Measurements from ENCODE around the gene AP3B2.

Gene AP3B2

DNA sequence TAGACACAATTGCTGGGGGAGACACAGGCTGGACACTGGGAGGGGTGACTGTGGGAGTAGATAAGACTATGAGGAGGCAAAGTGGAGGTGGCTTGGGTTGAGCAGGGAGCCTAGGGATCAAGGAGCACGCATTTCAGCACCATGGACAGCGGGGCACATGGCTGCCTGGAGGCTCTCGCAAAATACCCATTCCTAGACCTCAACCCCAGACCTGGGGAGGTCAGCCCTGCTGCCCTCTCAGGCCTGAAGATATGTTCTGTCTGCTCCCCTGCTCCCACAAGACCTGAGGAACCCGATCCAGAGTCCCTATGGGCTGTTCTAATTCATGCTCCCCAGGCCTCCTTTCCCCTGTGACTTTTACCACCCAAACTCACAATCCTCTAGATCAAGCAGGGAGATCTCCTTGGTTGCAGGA, 46.5 kb downstream of the AP3B2 start:
- Histone ChIP-seq H3K4me3 (ENCODE audit: severe bottlenecking) (no peak overlapping the region), H3K36me3 (ENCODE audit: low read depth) (no peaks in the 10 kb centered on the region), H3K27ac (ENCODE audit: poor library complexity, severe bottlenecking) (no peak overlapping the region), H3K4me1 (ENCODE audit: insufficient read depth, poor library complexity, severe bottlenecking) (no peaks in the 10 kb centered on the region), H3K27me3 (ENCODE audit: insufficient read depth, poor library complexity, severe bottlenecking) (peaks cover 4% of the 10 kb centered on the region), H3K9me3 (ENCODE audit: severe bottlenecking) (no peaks in the 10 kb centered on the region)
- TF ChIP-seq, protein P1, sequence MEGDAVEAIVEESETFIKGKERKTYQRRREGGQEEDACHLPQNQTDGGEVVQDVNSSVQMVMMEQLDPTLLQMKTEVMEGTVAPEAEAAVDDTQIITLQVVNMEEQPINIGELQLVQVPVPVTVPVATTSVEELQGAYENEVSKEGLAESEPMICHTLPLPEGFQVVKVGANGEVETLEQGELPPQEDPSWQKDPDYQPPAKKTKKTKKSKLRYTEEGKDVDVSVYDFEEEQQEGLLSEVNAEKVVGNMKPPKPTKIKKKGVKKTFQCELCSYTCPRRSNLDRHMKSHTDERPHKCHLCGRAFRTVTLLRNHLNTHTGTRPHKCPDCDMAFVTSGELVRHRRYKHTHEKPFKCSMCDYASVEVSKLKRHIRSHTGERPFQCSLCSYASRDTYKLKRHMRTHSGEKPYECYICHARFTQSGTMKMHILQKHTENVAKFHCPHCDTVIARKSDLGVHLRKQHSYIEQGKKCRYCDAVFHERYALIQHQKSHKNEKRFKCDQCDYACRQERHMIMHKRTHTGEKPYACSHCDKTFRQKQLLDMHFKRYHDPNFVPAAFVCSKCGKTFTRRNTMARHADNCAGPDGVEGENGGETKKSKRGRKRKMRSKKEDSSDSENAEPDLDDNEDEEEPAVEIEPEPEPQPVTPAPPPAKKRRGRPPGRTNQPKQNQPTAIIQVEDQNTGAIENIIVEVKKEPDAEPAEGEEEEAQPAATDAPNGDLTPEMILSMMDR (IDR thresholded peaks at IDR 0.05; ENCODE audit: poor library complexity, severe bottlenecking), result no peak
- DNase-seq (ENCODE audit: low spot score) (no peak), ATAC-seq (ENCODE audit: low read depth) (peak; percentile 54)

DNA sequence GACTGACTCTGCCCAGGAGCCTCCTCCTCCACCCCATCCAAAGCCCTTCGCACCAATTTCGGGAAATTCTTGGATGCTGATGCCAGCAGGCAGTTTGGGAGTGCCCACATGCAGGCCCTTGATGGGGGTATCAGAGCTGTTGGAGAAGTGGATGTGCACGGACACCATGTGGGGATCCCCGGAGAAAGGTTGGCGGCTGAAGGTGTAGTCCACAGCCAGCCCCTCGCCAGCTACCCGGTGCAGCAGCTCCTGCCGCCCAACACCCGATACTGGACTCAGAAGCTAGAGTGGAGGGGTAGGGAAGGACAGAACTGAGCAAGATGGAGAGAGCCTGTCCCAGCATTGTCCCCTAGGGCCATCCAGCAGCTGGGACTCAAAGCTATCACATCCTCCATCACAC, 47.0 kb downstream of the AP3B2 start:
- Histone ChIP-seq H3K36me3 (ENCODE audit: low read depth) (no peaks in the 10 kb centered on the region), H3K27ac (ENCODE audit: poor library complexity, severe bottlenecking) (no peak overlapping the region), H3K4me3 (ENCODE audit: severe bottlenecking) (no peak overlapping the region), H3K4me1 (ENCODE audit: insufficient read depth, poor library complexity, severe bottlenecking) (no peaks in the 10 kb centered on the region), H3K9me3 (ENCODE audit: severe bottlenecking) (no peaks in the 10 kb centered on the region), H3K27me3 (ENCODE audit: insufficient read depth, poor library complexity, severe bottlenecking) (peaks cover 4% of the 10 kb centered on the region)
- DNase-seq (ENCODE audit: low spot score), result no peak
- no peak for ATAC-seq (ENCODE audit: low read depth)
- TF ChIP-seq, protein P1 (IDR thresholded peaks at IDR 0.05; ENCODE audit: poor library complexity, severe bottlenecking), result no peak

DNA sequence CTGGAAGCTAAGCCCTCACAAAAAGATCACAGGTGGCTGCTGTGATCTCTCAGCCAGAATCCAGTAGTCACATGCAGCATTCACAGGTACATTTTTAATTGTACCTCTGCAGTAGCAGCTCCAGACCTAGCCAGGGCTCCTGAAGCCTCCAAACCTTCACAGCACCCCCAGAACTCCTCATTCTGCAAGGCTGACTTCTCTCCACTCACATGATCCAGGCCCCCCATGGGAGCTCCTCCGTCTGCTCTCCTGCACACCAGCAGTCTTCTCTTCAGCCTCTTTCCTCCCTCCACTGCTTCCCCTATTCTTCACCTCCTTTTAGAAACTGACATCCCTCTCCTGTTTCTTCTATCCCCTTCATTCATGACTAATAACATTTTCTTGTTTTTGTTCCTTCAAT, 49.3 kb downstream of the AP3B2 start:
- Histone ChIP-seq H3K9me3 (ENCODE audit: severe bottlenecking) (no peaks in the 10 kb centered on the region), H3K27me3 (ENCODE audit: insufficient read depth, poor library complexity, severe bottlenecking) (peaks cover 4% of the 10 kb centered on the region), H3K27ac (ENCODE audit: poor library complexity, severe bottlenecking) (no peak overlapping the region), H3K36me3 (ENCODE audit: low read depth) (no peaks in the 10 kb centered on the region), H3K4me3 (ENCODE audit: severe bottlenecking) (no peak overlapping the region), H3K4me1 (ENCODE audit: insufficient read depth, poor library complexity, severe bottlenecking) (no peaks in the 10 kb centered on the region)
- TF ChIP-seq, protein P1 (IDR thresholded peaks at IDR 0.05; ENCODE audit: poor library complexity, severe bottlenecking), result no peak
- DNase-seq (ENCODE audit: low spot score), result no peak
- ATAC-seq (ENCODE audit: low read depth), result no peak

DNA sequence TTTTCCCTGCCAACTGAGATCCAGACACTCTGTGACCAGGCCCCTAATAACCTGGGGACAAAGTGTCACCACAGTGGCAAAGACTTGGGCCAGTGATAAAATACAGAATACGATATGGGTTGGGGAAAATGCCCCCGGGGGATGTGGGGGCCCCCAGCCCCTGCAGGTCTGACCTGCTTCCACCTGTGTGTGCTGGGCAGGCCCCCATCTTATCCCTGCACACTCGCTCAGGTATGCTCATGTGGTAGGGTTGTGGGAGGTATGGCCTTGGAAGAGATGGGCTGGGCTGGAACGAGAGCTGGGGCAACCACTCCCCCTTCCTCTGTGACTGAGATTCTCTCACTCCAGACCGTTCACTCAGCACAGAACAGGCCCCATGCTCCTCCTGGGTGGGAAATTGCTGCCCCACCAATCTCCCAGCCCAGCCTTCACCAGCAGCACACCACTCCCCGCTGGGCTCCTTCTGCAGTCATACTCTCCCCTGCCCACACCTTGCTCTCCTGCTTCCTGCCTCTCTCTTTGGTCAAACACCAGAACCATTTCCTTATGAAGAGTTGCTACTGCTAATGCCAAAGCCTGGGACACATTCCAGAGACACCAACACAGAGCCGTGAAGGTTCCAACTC, 52.9 kb downstream of the AP3B2 start:
- Histone ChIP-seq H3K27ac (ENCODE audit: poor library complexity, severe bottlenecking) (no peak overlapping the region), H3K9me3 (ENCODE audit: severe bottlenecking) (no peaks in the 10 kb centered on the region), H3K4me3 (ENCODE audit: severe bottlenecking) (no peak overlapping the region), H3K27me3 (ENCODE audit: insufficient read depth, poor library complexity, severe bottlenecking) (peaks cover 15% of the 10 kb centered on the region), H3K4me1 (ENCODE audit: insufficient read depth, poor library complexity, severe bottlenecking) (no peaks in the 10 kb centered on the region), H3K36me3 (ENCODE audit: low read depth) (no peaks in the 10 kb centered on the region)
- TF ChIP-seq, protein P1 (IDR thresholded peaks at IDR 0.05; ENCODE audit: poor library complexity, severe bottlenecking), result no peak
- DNase-seq (ENCODE audit: low spot score) (no peak), ATAC-seq (ENCODE audit: low read depth) (no peak)

DNA sequence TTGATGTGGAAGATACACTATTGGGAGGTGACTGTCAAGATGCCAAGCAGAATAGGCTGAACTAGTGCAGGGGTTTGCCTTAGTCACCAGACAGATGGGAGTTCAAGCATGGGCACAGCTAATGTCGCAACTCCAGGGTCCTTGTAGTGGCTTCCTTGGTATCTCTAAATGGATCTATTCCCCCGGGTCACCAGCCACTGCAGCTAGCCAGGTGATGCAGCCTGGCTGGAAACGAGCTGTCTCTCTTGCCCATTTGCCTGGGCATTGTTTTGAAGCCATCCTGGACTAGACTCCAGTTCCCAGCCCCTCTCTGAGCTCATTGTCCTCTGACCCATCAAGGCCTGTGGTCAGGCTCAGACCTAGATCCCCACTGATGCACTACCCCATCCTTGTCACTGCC, 54.1 kb downstream of the AP3B2 start:
- peaks cover 12% of the 10 kb centered on the region for H3K27me3 ChIP-seq (ENCODE audit: insufficient read depth, poor library complexity, severe bottlenecking)
- DNase-seq (ENCODE audit: low spot score) (no peak), ATAC-seq (ENCODE audit: low read depth) (no peak)
- no peaks in the 10 kb centered on the region for H3K36me3 ChIP-seq (ENCODE audit: low read depth)
- H3K4me1 ChIP-seq (ENCODE audit: insufficient read depth, poor library complexity, severe bottlenecking), result no peaks in the 10 kb centered on the region
- no peaks in the 10 kb centered on the region for H3K9me3 ChIP-seq (ENCODE audit: severe bottlenecking)
- H3K27ac ChIP-seq (ENCODE audit: poor library complexity, severe bottlenecking), result no peak overlapping the region
- H3K4me3 ChIP-seq (ENCODE audit: severe bottlenecking), result no peak overlapping the region
- TF ChIP-seq, protein P1 (IDR thresholded peaks at IDR 0.05; ENCODE audit: poor library complexity, severe bottlenecking), result no peak

Data from RWPE2 (cell line).